Lung (tissue), 12 donors: ENCODE measurements around the gene SLC22A2. TPM values are rescaled to one million over a fixed set of nuclear protein-coding genes. Genes with fewer than 3 reads are reported as not detected.

ENCODE experiments used
- ATAC-seq: fragments of 200-7000 bp; cut with Tn5 transposase; one replicate; pipeline ENCODE4 v1.9.1; 2020; ENCODE audit warnings: moderate number of reproducible peaks; ENCODE audit not compliant: insufficient read depth, low FRiP score
- DNase-seq, 3 donors: peaks; one replicate each; pipeline ENCODE4 v3.0.0-alpha.2; 2013 to 2017
- H3K27ac ChIP-seq, 2 donors: one replicate each; pipeline ENCODE4 v1.5.1; 2013; ENCODE audit warnings: mild to moderate bottlenecking in 2 of 2, moderate library complexity in 2 of 2, control low read depth in 1 of 2, inconsistent platforms in 1 of 2, low read depth in 1 of 2, low read length in 1 of 2
- H3K27me3 ChIP-seq, 3 donors: one replicate each; pipeline ENCODE4 v1.5.1; 2013; ENCODE audit warnings: low read length in 2 of 3; ENCODE audit not compliant: control insufficient read depth in 3 of 3, insufficient read depth in 3 of 3
- H3K36me3 ChIP-seq, 4 donors: one replicate each; pipeline ENCODE4 v1.5.1; 2013; ENCODE audit warnings: low read length in 4 of 4, mild to moderate bottlenecking in 1 of 4, moderate library complexity in 1 of 4; ENCODE audit not compliant: control insufficient read depth in 4 of 4, insufficient read depth in 4 of 4
- H3K4me1 ChIP-seq, 5 donors: one replicate each; pipeline ENCODE4 v1.5.1; 2013; ENCODE audit warnings: low read length in 5 of 5, mild to moderate bottlenecking in 2 of 5, moderate library complexity in 1 of 5; ENCODE audit not compliant: control insufficient read depth in 5 of 5, insufficient read depth in 5 of 5
- H3K4me3 ChIP-seq: one replicate; pipeline ENCODE4 v1.5.1; 2013; ENCODE audit warnings: mild to moderate bottlenecking, control low read depth, moderate library complexity
- H3K9ac ChIP-seq, 2 donors: one replicate each; pipeline ENCODE4 v1.5.1; 2013; ENCODE audit warnings: low read length in 2 of 2, control low read depth in 1 of 2; ENCODE audit not compliant: insufficient read depth in 1 of 2
- H3K9me3 ChIP-seq, 4 donors: one replicate each; pipeline ENCODE4 v1.5.1; 2013; ENCODE audit warnings: low read length in 3 of 4, mild to moderate bottlenecking in 1 of 4, moderate library complexity in 1 of 4; ENCODE audit not compliant: control insufficient read depth in 4 of 4, insufficient read depth in 3 of 4
- WGBS, 2 donors: extraction: QIAGEN DNeasy Blood & Tissue Kit; methylation state at CpG; one replicate each; pipeline ENCODE4 v1.1.7; 2013; 5-methylcytosine and 5-hydroxymethylcytosine counted together
- polyA plus RNA-seq, 2 donors: library from polyadenylated mRNA; stranded (reverse); fragments of 200-250 nt; gene quantifications; one replicate each; pipeline ENCODE4 v1.2.1, GENCODE V29; 2013
- total RNA-seq, 2 donors: library from RNA; depleted of rRNA in 1 of 2; stranded (reverse); fragments of >200 nt in 1 of 2; gene quantifications; one replicate each; pipeline ENCODE4 v1.2.1, GENCODE V29; 2014 to 2021
- TF ChIP-seq, protein P1 (sequence below): IDR thresholded peaks from 2 replicates; pipeline ENCODE4 v1.5.1; 2012; ENCODE audit warnings: mild to moderate bottlenecking; ENCODE audit errors: control extremely low read depth, extremely low read depth
- donor health status: control.
- donor health status: control.
- donor health status: Bipolar disorder and iron deficiency.
- donor health status: healthy.
- donor health status: DM: yes; HTN: yes; CAD: no.

The SLC22A2 gene
- total and polyA plus RNA-seq, 4 donors, result not detected

DNA sequence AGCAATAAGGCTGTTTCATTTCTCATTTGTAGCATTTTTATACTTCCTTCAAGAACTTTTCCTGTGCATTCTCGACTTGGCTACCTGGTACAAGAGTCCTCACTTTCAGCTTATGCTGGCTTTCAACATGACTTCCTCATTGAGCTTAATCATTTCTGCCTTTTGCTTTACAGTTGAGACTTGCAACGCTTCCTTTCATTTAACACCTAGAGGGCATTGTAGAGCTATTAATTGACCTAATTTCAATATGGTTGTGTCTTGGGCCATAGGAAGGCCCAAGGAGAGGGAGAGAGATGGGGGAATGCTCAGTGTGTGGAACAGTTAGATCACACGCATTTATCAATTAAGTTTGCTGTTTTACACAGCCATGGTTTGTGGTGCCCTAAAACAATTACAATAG is 37.2 kb downstream of the SLC22A2 start:
- ATAC-seq (peak; percentile 81), DNase-seq (peak in 2 of 3 donors; percentile 14 to 20)
- H3K36me3 ChIP-seq, result no peaks in the 10 kb centered on the region
- H3K27ac ChIP-seq, result no peak overlapping the region
- H3K9me3 ChIP-seq, result peaks cover 0 to 6% (median 0%) of the 10 kb centered on the region in 4 donors
- no peaks in the 10 kb centered on the region for H3K4me1 ChIP-seq
- no peaks in the 10 kb centered on the region for H3K27me3 ChIP-seq
- 28 to 41% methylated on average over 3 of the region's 3 CpGs for WGBS, 2 donors
- TF ChIP-seq, protein P1, sequence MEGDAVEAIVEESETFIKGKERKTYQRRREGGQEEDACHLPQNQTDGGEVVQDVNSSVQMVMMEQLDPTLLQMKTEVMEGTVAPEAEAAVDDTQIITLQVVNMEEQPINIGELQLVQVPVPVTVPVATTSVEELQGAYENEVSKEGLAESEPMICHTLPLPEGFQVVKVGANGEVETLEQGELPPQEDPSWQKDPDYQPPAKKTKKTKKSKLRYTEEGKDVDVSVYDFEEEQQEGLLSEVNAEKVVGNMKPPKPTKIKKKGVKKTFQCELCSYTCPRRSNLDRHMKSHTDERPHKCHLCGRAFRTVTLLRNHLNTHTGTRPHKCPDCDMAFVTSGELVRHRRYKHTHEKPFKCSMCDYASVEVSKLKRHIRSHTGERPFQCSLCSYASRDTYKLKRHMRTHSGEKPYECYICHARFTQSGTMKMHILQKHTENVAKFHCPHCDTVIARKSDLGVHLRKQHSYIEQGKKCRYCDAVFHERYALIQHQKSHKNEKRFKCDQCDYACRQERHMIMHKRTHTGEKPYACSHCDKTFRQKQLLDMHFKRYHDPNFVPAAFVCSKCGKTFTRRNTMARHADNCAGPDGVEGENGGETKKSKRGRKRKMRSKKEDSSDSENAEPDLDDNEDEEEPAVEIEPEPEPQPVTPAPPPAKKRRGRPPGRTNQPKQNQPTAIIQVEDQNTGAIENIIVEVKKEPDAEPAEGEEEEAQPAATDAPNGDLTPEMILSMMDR, result no peak
- no peak overlapping the region for H3K9ac ChIP-seq
- H3K4me3 ChIP-seq, result no peak overlapping the region

DNA sequence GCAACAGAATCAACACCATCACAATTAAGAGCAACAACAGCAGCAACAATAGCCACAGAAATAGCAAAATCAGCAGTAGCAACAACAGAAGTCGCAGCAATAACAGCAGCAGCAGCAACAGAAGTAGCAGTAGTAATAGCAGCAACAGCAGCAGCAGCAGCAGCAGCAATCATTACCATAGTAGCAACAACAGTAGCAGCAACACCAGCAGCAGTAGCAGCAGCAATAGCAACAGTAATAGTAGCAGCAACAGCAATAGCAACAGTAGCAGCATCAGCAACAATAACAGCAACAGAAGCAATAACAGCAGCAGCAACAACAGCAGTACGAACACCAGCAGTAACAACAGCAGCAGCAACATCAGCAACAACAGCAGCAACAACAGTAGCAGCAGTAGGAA is 39.8 kb downstream of the SLC22A2 start:
- H3K9ac ChIP-seq, result no peak overlapping the region
- TF ChIP-seq, protein P1, result no peak
- peaks cover 0 to 10% (median 0%) of the 10 kb centered on the region in 4 donors for H3K9me3 ChIP-seq
- no peaks in the 10 kb centered on the region for H3K36me3 ChIP-seq
- DNase-seq, result peak in 1 of 3 donors; percentile 2
- H3K27ac ChIP-seq, result no peak overlapping the region
- H3K4me1 ChIP-seq, result no peaks in the 10 kb centered on the region
- ATAC-seq, result no peak
- 83 to 95% methylated on average over 2 of the region's 2 CpGs for WGBS, 2 donors
- no peaks in the 10 kb centered on the region for H3K27me3 ChIP-seq
- no peak overlapping the region for H3K4me3 ChIP-seq

DNA sequence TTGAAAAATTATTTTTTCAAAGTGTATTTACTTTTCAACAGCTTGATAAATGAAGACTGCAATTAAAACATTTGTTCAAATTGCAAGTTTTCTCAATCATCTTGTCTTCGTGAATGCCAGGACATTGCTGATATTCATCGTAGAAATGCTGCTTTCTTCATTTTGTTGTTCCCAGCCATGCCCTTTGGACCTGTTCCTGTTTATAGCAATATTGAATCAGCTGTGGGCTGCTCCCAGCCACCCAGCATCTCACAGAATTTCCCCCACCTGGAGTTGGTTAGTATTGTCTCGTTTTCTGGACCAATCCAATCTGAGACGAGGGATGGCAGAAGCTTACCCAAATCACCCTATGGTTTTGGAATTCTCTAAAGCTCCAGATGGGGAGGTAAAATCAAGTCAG is 40.8 kb downstream of the SLC22A2 start:
- 84 to 91% methylated on average over 4 of the region's 4 CpGs for WGBS, 2 donors
- H3K9ac ChIP-seq, result no peak overlapping the region
- peaks cover 0 to 10% (median 0%) of the 10 kb centered on the region in 4 donors for H3K9me3 ChIP-seq
- no peak for ATAC-seq
- H3K4me1 ChIP-seq, result no peaks in the 10 kb centered on the region
- no peak overlapping the region for H3K4me3 ChIP-seq
- H3K36me3 ChIP-seq, result no peaks in the 10 kb centered on the region
- DNase-seq, result no peak
- H3K27ac ChIP-seq, result no peak overlapping the region
- TF ChIP-seq, protein P1, result no peak
- no peaks in the 10 kb centered on the region for H3K27me3 ChIP-seq

DNA sequence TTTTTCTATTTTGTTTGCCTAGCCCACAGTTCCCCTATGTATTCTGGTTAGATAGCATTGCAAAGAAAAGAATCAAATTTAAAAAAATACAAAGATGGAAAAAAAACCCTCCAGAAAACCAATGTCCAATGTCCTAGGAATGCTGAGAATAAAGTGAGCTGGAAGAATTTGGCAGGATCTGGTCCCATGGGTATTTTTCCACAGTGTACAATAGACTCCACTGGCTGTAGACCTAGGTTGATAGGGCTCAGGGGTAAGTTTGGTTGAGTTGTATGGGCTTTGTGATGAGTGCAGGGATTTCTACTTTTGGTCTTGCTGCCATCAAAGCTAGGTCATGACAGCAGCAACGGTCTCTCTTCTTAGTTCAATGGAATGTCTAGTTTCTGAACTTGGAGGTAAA is 41.5 kb downstream of the SLC22A2 start:
- DNase-seq, result no peak
- Histone ChIP-seq H3K4me3 (no peak overlapping the region), H3K9me3 (peaks cover 0 to 10% (median 0%) of the 10 kb centered on the region in 4 donors), H3K27me3 (no peaks in the 10 kb centered on the region), H3K9ac (no peak overlapping the region), H3K27ac (no peak overlapping the region), H3K36me3 (no peaks in the 10 kb centered on the region), H3K4me1 (no peaks in the 10 kb centered on the region)
- no peak for ATAC-seq
- TF ChIP-seq, protein P1, result no peak
- 83 to 84% methylated on average over 1 of the region's 1 CpG for WGBS, 2 donors
